ENCODE results near the gene SYNPO2. TPM values are rescaled to one million over a fixed set of nuclear protein-coding genes. Genes with fewer than 3 reads are reported as not detected.

Gene SYNPO2
- total RNA-seq, 1 donor from 2014 or later = 0.09 TPM

DNA sequence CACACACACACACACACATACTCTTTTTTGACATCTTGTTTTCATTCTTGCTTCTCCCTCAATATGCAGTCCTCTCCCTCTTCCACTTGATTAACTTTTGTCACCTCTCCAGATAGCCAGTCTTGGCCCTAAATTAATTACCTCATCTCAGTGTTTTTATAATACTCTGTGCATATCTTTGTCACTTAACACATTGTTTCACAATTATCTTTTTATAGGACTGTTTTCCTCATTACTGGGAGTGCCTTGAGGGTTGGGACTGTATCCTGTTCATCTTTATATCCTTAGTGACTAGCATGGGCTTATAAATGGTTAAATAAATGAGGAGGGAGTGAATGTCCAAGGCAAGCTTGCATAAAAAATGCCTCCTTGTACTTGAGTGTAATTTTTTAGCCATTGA lies 33.1 kb downstream of the SYNPO2 start:
- Mint-ChIP-seq H3K27me3 (ENCODE audit: insufficient read depth, low read depth) (peaks cover 2% of the 10 kb centered on the region), H3K4me3 (no peak overlapping the region), H3K9me3 (no peaks in the 10 kb centered on the region), H3K36me3 (no peaks in the 10 kb centered on the region), H3K4me1 (no peaks in the 10 kb centered on the region), H3K27ac (no peak overlapping the region)
- Histone ChIP-seq H3K4me1 (no peaks in the 10 kb centered on the region), H3K9ac (no peak overlapping the region), H3K9me3 (ENCODE audit: low read depth) (no peaks in the 10 kb centered on the region), H3K27ac (no peak overlapping the region), H3F3A (ENCODE audit: low read depth) (no peaks in the 10 kb centered on the region), H3K4me3 (no peak overlapping the region), H4K20me1 (ENCODE audit: low read depth) (no peaks in the 10 kb centered on the region), H3K4me2 (no peak overlapping the region), H3K27me3 (no peaks in the 10 kb centered on the region), H2AFZ (replicated peaks) (no peak overlapping the region), H3K36me3 (no peaks in the 10 kb centered on the region), H3K79me2 (ENCODE audit: low read depth) (no peaks in the 10 kb centered on the region)
- TF ChIP-seq EZH2phosphoT487 (IDR thresholded peaks at IDR 0.05) = no peak
- TF ChIP-seq EZH2 (IDR thresholded peaks at IDR 0.05) = no peak
- TF ChIP-seq, protein P1, sequence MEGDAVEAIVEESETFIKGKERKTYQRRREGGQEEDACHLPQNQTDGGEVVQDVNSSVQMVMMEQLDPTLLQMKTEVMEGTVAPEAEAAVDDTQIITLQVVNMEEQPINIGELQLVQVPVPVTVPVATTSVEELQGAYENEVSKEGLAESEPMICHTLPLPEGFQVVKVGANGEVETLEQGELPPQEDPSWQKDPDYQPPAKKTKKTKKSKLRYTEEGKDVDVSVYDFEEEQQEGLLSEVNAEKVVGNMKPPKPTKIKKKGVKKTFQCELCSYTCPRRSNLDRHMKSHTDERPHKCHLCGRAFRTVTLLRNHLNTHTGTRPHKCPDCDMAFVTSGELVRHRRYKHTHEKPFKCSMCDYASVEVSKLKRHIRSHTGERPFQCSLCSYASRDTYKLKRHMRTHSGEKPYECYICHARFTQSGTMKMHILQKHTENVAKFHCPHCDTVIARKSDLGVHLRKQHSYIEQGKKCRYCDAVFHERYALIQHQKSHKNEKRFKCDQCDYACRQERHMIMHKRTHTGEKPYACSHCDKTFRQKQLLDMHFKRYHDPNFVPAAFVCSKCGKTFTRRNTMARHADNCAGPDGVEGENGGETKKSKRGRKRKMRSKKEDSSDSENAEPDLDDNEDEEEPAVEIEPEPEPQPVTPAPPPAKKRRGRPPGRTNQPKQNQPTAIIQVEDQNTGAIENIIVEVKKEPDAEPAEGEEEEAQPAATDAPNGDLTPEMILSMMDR (IDR thresholded peaks at IDR 0.05) = no peak
- DNase-seq (ENCODE audit: low spot score) = no peak

DNA sequence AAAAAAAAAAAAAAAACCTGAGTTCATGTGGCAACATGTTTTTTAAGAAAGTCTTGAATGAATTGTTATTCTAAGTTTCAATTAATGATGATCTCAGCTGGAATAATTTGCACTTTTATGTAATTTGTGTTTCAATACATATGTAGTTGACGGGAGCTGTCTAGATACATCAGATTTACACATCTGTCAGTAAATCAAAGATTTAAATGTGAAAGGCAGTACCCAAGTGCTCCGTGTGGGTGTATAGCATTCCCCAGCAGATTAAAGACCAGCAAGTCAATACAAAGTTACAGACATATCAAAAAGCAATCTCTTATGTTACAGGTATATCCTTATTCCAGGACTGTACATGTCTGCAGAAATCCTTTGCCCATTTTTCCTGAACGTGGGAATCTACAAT lies 35.2 kb downstream of the SYNPO2 start:
- H2AFZ ChIP-seq (replicated peaks) = no peak overlapping the region
- H3K9ac ChIP-seq = no peak overlapping the region
- Mint-ChIP-seq H3K27me3 (ENCODE audit: insufficient read depth, low read depth) (peaks cover 2% of the 10 kb centered on the region), H3K27ac (no peak overlapping the region), H3K36me3 (no peaks in the 10 kb centered on the region), H3K4me3 (no peak overlapping the region), H3K4me1 (no peaks in the 10 kb centered on the region), H3K9me3 (no peaks in the 10 kb centered on the region)
- H3K4me1 ChIP-seq = no peaks in the 10 kb centered on the region
- no peak overlapping the region for H3K4me2 ChIP-seq
- no peak for DNase-seq (ENCODE audit: low spot score)
- TF ChIP-seq EZH2 (IDR thresholded peaks at IDR 0.05) (no peak), EZH2phosphoT487 (IDR thresholded peaks at IDR 0.05) (no peak)
- TF ChIP-seq, protein P1 (IDR thresholded peaks at IDR 0.05) = no peak
- H3K36me3 ChIP-seq = no peaks in the 10 kb centered on the region
- H3F3A ChIP-seq (ENCODE audit: low read depth) = no peaks in the 10 kb centered on the region
- H3K4me3 ChIP-seq = no peak overlapping the region
- H3K79me2 ChIP-seq (ENCODE audit: low read depth) = no peaks in the 10 kb centered on the region
- no peaks in the 10 kb centered on the region for H4K20me1 ChIP-seq (ENCODE audit: low read depth)
- no peaks in the 10 kb centered on the region for H3K27me3 ChIP-seq
- H3K27ac ChIP-seq = no peak overlapping the region
- no peaks in the 10 kb centered on the region for H3K9me3 ChIP-seq (ENCODE audit: low read depth)

DNA sequence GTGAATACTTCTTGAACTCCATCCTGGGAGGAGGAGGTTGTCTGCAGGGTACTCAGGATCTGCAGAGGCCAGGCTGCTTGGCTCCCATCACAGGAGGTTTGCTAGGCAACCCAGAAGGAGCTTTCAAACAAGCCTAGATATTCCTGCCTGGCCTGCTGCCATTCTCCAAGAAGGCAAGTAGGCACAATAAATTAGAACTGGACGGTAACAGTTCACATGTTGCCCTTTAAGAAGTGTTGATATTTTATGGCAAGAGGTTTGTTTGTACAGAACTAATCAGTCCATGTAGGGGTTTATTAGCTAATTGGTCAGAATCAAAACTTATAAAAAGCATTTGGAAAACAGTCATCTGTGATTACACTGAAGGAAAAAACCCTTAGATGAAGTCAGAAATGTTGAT lies 39.3 kb downstream of the SYNPO2 start:
- Mint-ChIP-seq H3K9me3 (no peaks in the 10 kb centered on the region), H3K27me3 (ENCODE audit: insufficient read depth, low read depth) (no peaks in the 10 kb centered on the region)
- H3K4me1 ChIP-seq = no peaks in the 10 kb centered on the region

More for the DNA sequence above, 39.3 kb downstream of the SYNPO2 start:
- no peaks in the 10 kb centered on the region for H4K20me1 ChIP-seq (ENCODE audit: low read depth)
- H3K4me3 ChIP-seq = no peak overlapping the region
- no peak overlapping the region for H3K4me3 Mint-ChIP-seq
- H3K4me2 ChIP-seq = no peak overlapping the region
- H3K27ac Mint-ChIP-seq = no peak overlapping the region
- no peak overlapping the region for H2AFZ ChIP-seq (replicated peaks)
- no peaks in the 10 kb centered on the region for H3K9me3 ChIP-seq (ENCODE audit: low read depth)
- H3K27me3 ChIP-seq = no peaks in the 10 kb centered on the region
- TF ChIP-seq EZH2 (IDR thresholded peaks at IDR 0.05) = no peak
- TF ChIP-seq EZH2phosphoT487 (IDR thresholded peaks at IDR 0.05) = no peak
- TF ChIP-seq, protein P1 (IDR thresholded peaks at IDR 0.05) = no peak
- no peak overlapping the region for H3K27ac ChIP-seq
- H3K36me3 ChIP-seq = no peaks in the 10 kb centered on the region
- H3F3A ChIP-seq (ENCODE audit: low read depth) = no peaks in the 10 kb centered on the region
- DNase-seq (ENCODE audit: low spot score) = no peak
- H3K9ac ChIP-seq = no peak overlapping the region
- H3K79me2 ChIP-seq (ENCODE audit: low read depth) = no peaks in the 10 kb centered on the region
- H3K4me1 Mint-ChIP-seq = no peaks in the 10 kb centered on the region
- H3K36me3 Mint-ChIP-seq = no peaks in the 10 kb centered on the region
